Panc1 (cell line): ENCODE results near the gene CFAP20DC. TPM values are rescaled to one million over a fixed set of nuclear protein-coding genes. Genes with fewer than 3 reads are reported as not detected.

Source experiments
- ATAC-seq: fragments of 200-7000 bp; cut with Tn5 transposase; 2 replicates; pipeline ENCODE4 v1.9.1; 2020; ENCODE audit warnings: mild to moderate bottlenecking, moderate library complexity
- BruUV-seq: library from RNA; stranded (reverse); fragments of 400-500 nt; replicated peaks from 2 replicates; lab custom pipeline; 2021; lab: Mats Ljungman, UMichigan
- CTCF ChIA-PET: fragments of 300-600 bp; sonication (Branson Sonifier 250); formaldehyde crosslinking; loops from one replicate; lab custom pipeline; 2022; ENCODE audit warnings: antibody characterized with exemption; lab: Charles Lee
- POLR2A ChIA-PET: fragments of 300-600 bp; sonication (Branson Sonifier 250); formaldehyde crosslinking; loops from one replicate; lab custom pipeline; 2022; ENCODE audit warnings: antibody characterized with exemption; lab: Charles Lee
- DNase-seq: peaks from one replicate; pipeline ENCODE4 v3.0.0-alpha.2; 2010; ENCODE audit warnings: low read depth, low spot score
- H3K27ac ChIP-seq: 2 replicates; pipeline ENCODE4 v1.5.1; 2011; ENCODE audit warnings: mild to moderate bottlenecking, low read length, inconsistent platforms
- H3K27me3 ChIP-seq: fragments of 200-500 bp; sonication (Bioruptor generic); 2 replicates; pipeline ENCODE4 v1.6.0; 2014; ENCODE audit warnings: low read length, inconsistent platforms; ENCODE audit not compliant: control insufficient read depth, insufficient read depth
- H3K36me3 ChIP-seq: fragments of 200-500 bp; sonication (Bioruptor generic); 2 replicates; pipeline ENCODE4 v1.5.1; 2014; ENCODE audit warnings: inconsistent platforms, mild to moderate bottlenecking, low read length, moderate library complexity; ENCODE audit not compliant: control insufficient read depth, insufficient read depth
- H3K4me1 ChIP-seq: 2 replicates; pipeline ENCODE4 v1.5.1; 2011; ENCODE audit warnings: inconsistent platforms, mild to moderate bottlenecking, low read length, moderate library complexity; ENCODE audit not compliant: control insufficient read depth, insufficient read depth
- H3K4me3 ChIP-seq, 2 experiments: 2 replicates each; pipeline ENCODE4 v1.5.1; 2011 to 2012; ENCODE audit warnings: low read depth in 2 of 2, low read length in 2 of 2, mild to moderate bottlenecking in 2 of 2, inconsistent platforms in 1 of 2, moderate library complexity in 1 of 2
- H3K9me3 ChIP-seq: fragments of 200-500 bp; sonication (Bioruptor generic); 2 replicates; pipeline ENCODE4 v1.5.1; 2014; ENCODE audit warnings: low read depth, mild to moderate bottlenecking, inconsistent platforms, low read length, moderate library complexity; ENCODE audit not compliant: control insufficient read depth, insufficient read depth
- POLR2AphosphoS5 ChIP-seq: IDR thresholded peaks from 2 replicates; pipeline ENCODE4 v1.6.1; 2012; ENCODE audit warnings: mild to moderate bottlenecking, low read depth, low read length, moderate library complexity
- SIN3A ChIP-seq: IDR thresholded peaks from 2 replicates; pipeline ENCODE4 v1.6.1; 2012; ENCODE audit warnings: low read depth, mild to moderate bottlenecking, low read length, moderate library complexity, borderline replicate concordance; ENCODE audit not compliant: insufficient read depth
- TCF7L2 ChIP-seq: IDR thresholded peaks from 2 replicates; pipeline ENCODE4 v1.6.1; 2011; ENCODE audit warnings: mild to moderate bottlenecking, low read depth, low read length, inconsistent platforms
- in situ Hi-C: cut with HindIII; loops from 2 replicates; pipeline ENCODE4 v1.10.0; 2016; ENCODE audit warnings: low sequenced_read_pairs, low pct_unique_long_range_greater_than_20kb
- intact Hi-C: fragments of 100-400 bp; cut with micrococcal nuclease; formaldehyde crosslinking; loops from one replicate; pipeline ENCODE4 v1.10.0; 2022; ENCODE audit not compliant: unreplicated experiment
- total RNA-seq: library from RNA; stranded (reverse); gene quantifications from one replicate; pipeline ENCODE4 v1.2.1, GENCODE V29; 2021; ENCODE audit not compliant: unreplicated experiment
- TF ChIP-seq, protein P1 (sequence below), 2 experiments: IDR thresholded peaks; 2 replicates each; pipeline ENCODE4 v1.6.1; 2011 to 2012; ENCODE audit warnings: low read depth in 2 of 2, control low read depth in 1 of 2, low read length in 1 of 2, mild to moderate bottlenecking in 1 of 2, moderate library complexity in 1 of 2; ENCODE audit not compliant: insufficient read depth in 1 of 2
- TF ChIP-seq, protein P2 (sequence below): fragments of 450-650 bp; IDR thresholded peaks from 2 replicates; pipeline ENCODE4 v1.5.1; 2017; ENCODE audit warnings: mild to moderate bottlenecking

The CFAP20DC gene
- total RNA-seq, 1 experiment from 2014 or later: 4.0 TPM

DNA sequence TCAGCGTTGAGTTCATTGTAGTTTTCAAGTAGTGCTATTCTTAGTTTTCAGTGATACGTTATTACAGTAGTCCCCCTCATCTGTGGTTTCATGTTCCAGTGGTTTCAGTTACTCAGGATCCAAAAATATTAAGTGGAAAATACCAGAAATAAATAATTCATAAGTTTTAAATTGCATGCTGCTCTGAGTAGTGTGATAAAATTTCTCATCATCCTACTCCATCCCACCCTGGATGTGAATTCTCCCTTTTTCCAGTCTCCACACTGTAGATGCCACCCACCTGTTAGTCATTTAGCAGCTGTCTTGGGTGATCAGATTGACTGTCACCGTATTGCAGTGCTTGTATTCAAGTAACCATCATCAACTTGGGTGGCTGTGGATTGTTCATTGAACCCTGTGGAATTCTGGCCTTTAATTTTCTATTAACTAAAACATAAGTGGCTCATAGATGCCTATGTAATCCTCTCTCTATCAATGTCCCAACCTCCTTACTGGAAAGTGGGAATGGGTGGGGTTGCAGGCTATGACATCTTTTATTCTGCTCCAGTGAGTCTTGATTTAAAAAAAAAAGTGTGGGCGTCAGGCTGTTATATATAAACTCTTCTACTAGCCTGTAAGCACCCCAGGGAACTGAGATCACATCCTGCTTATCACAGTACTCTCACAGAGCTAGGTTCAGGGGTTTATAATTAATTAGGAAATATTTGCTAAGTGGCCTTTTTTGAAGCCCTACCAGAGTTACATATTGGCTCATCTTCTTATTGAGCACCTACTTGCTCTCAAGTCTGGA lies 97.5 kb downstream of the CFAP20DC start:
- intact Hi-C loops (no loop called here), in situ Hi-C loops (no loop called here)
- ATAC-seq (no peak), DNase-seq (no peak)
- no TSS peak for BruUV-seq
- Histone ChIP-seq H3K27me3 (no peaks in the 10 kb centered on the region), H3K27ac (no peak overlapping the region), H3K36me3 (no peaks in the 10 kb centered on the region), H3K4me3 (no peak overlapping the region), H3K4me1 (no peaks in the 10 kb centered on the region), H3K9me3 (no peaks in the 10 kb centered on the region)
- TF ChIP-seq, protein P1, sequence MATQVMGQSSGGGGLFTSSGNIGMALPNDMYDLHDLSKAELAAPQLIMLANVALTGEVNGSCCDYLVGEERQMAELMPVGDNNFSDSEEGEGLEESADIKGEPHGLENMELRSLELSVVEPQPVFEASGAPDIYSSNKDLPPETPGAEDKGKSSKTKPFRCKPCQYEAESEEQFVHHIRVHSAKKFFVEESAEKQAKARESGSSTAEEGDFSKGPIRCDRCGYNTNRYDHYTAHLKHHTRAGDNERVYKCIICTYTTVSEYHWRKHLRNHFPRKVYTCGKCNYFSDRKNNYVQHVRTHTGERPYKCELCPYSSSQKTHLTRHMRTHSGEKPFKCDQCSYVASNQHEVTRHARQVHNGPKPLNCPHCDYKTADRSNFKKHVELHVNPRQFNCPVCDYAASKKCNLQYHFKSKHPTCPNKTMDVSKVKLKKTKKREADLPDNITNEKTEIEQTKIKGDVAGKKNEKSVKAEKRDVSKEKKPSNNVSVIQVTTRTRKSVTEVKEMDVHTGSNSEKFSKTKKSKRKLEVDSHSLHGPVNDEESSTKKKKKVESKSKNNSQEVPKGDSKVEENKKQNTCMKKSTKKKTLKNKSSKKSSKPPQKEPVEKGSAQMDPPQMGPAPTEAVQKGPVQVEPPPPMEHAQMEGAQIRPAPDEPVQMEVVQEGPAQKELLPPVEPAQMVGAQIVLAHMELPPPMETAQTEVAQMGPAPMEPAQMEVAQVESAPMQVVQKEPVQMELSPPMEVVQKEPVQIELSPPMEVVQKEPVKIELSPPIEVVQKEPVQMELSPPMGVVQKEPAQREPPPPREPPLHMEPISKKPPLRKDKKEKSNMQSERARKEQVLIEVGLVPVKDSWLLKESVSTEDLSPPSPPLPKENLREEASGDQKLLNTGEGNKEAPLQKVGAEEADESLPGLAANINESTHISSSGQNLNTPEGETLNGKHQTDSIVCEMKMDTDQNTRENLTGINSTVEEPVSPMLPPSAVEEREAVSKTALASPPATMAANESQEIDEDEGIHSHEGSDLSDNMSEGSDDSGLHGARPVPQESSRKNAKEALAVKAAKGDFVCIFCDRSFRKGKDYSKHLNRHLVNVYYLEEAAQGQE (IDR thresholded peaks at IDR 0.05; ENCODE audit: insufficient read depth in 1 of 2, low read depth in 2 of 2, low read length in 1 of 2): no peak
- TF ChIP-seq SIN3A (no peak), POLR2AphosphoS5 (no peak), TCF7L2 (no peak)
- TF ChIP-seq, protein P2, sequence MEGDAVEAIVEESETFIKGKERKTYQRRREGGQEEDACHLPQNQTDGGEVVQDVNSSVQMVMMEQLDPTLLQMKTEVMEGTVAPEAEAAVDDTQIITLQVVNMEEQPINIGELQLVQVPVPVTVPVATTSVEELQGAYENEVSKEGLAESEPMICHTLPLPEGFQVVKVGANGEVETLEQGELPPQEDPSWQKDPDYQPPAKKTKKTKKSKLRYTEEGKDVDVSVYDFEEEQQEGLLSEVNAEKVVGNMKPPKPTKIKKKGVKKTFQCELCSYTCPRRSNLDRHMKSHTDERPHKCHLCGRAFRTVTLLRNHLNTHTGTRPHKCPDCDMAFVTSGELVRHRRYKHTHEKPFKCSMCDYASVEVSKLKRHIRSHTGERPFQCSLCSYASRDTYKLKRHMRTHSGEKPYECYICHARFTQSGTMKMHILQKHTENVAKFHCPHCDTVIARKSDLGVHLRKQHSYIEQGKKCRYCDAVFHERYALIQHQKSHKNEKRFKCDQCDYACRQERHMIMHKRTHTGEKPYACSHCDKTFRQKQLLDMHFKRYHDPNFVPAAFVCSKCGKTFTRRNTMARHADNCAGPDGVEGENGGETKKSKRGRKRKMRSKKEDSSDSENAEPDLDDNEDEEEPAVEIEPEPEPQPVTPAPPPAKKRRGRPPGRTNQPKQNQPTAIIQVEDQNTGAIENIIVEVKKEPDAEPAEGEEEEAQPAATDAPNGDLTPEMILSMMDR: no peak
- ChIA-PET CTCF (no interaction called here), POLR2A (no interaction called here)

GRCh38 chr3:58948018-58948417 lies 101.8 kb downstream of the CFAP20DC start:
- ATAC-seq (no peak), DNase-seq (no peak)
- Histone ChIP-seq H3K4me1 (no peaks in the 10 kb centered on the region), H3K36me3 (no peaks in the 10 kb centered on the region), H3K27ac (no peak overlapping the region), H3K4me3 (no peak overlapping the region), H3K27me3 (no peaks in the 10 kb centered on the region), H3K9me3 (no peaks in the 10 kb centered on the region)
- intact Hi-C loops: no loop called here
- in situ Hi-C loops: no loop called here
- ChIA-PET CTCF (no interaction called here), POLR2A (no interaction called here)
- no TSS peak for BruUV-seq
- TF ChIP-seq, protein P1 (IDR thresholded peaks at IDR 0.05; ENCODE audit: insufficient read depth in 1 of 2, low read depth in 2 of 2, low read length in 1 of 2): no peak
